Endothelial cell (in vitro differentiated cells): ENCODE measurements around the gene PGF. TPM values are rescaled to one million over a fixed set of nuclear protein-coding genes. Genes with fewer than 3 reads are reported as not detected.
A peak's percentile ranks its signal among the peaks of the same experiment; 100 is the strongest.

ENCODE experiments used
- DNase-seq: peaks from one replicate; pipeline ENCODE4 v3.0.0; 2021; ENCODE audit warnings: low spot score
- H3K27ac Mint-ChIP-seq: one replicate; pipeline ENCODE4 v1.8.0; 2021; ENCODE audit warnings: mixed read lengths, inconsistent platforms; ENCODE audit not compliant: unreplicated experiment
- H3K27me3 Mint-ChIP-seq: one replicate; pipeline ENCODE4 v1.8.0; 2021; ENCODE audit warnings: mild to moderate bottlenecking, moderate library complexity, mixed read lengths, inconsistent platforms; ENCODE audit not compliant: unreplicated experiment
- H3K36me3 Mint-ChIP-seq: one replicate; pipeline ENCODE4 v1.8.0; 2021; ENCODE audit warnings: mild to moderate bottlenecking, low read depth, mixed read lengths, inconsistent platforms; ENCODE audit not compliant: unreplicated experiment
- H3K4me1 Mint-ChIP-seq: one replicate; pipeline ENCODE4 v1.8.0; 2021; ENCODE audit warnings: mild to moderate bottlenecking, mixed read lengths, inconsistent platforms; ENCODE audit not compliant: unreplicated experiment
- H3K4me3 Mint-ChIP-seq: one replicate; pipeline ENCODE4 v1.8.0; 2021; ENCODE audit warnings: mild to moderate bottlenecking, mixed read lengths, inconsistent platforms; ENCODE audit not compliant: unreplicated experiment
- H3K9me3 Mint-ChIP-seq: one replicate; pipeline ENCODE4 v1.8.0; 2021; ENCODE audit warnings: mixed read lengths, inconsistent platforms; ENCODE audit not compliant: unreplicated experiment
- total RNA-seq: library from RNA; stranded (reverse); fragmentation: NEBNext Ultra II Directional; extraction: Animal tissue kit (Norgen Biotek cat#: 25700); gene quantifications from one replicate; pipeline ENCODE4 v1.2.1, GENCODE V29; 2021; ENCODE audit not compliant: unreplicated experiment
- TF ChIP-seq, protein P1 (sequence below): fragments of 200-600 bp; sonication (generic); IDR thresholded peaks from one replicate; pipeline ENCODE4 v1.5.0; 2021; ENCODE audit warnings: antibody characterized with exemption; ENCODE audit not compliant: unreplicated experiment

Gene PGF
- total RNA-seq, 1 donor from 2014 or later, result 6.5 TPM

DNA sequence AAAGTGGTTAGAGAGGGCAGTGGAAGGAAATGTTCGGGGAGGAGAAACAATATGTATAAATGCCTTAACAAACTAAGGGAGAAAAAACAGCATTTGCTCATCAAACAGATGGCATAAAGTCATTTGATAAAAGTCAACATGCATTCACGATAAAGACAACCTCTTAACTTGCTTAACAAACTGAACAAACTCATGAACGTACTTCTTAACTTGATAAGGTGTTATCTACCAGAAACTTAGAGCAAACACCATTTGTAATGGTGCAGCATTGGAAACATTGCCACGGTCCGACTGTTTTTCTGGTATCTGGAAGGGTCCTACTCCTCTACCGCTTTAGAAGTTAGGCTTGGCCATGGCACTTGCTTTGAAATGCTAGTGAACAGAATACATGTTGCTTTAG is 28.2 kb downstream of the PGF start:
- TF ChIP-seq, protein P1, sequence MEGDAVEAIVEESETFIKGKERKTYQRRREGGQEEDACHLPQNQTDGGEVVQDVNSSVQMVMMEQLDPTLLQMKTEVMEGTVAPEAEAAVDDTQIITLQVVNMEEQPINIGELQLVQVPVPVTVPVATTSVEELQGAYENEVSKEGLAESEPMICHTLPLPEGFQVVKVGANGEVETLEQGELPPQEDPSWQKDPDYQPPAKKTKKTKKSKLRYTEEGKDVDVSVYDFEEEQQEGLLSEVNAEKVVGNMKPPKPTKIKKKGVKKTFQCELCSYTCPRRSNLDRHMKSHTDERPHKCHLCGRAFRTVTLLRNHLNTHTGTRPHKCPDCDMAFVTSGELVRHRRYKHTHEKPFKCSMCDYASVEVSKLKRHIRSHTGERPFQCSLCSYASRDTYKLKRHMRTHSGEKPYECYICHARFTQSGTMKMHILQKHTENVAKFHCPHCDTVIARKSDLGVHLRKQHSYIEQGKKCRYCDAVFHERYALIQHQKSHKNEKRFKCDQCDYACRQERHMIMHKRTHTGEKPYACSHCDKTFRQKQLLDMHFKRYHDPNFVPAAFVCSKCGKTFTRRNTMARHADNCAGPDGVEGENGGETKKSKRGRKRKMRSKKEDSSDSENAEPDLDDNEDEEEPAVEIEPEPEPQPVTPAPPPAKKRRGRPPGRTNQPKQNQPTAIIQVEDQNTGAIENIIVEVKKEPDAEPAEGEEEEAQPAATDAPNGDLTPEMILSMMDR, result no peak
- DNase-seq, result no peak
- Mint-ChIP-seq H3K27ac (peak overlapping the region; percentile 37), H3K4me1 (peaks cover 4% of the 10 kb centered on the region), H3K4me3 (no peak overlapping the region), H3K9me3 (no peaks in the 10 kb centered on the region), H3K36me3 (no peaks in the 10 kb centered on the region), H3K27me3 (peaks cover 6% of the 10 kb centered on the region)

DNA sequence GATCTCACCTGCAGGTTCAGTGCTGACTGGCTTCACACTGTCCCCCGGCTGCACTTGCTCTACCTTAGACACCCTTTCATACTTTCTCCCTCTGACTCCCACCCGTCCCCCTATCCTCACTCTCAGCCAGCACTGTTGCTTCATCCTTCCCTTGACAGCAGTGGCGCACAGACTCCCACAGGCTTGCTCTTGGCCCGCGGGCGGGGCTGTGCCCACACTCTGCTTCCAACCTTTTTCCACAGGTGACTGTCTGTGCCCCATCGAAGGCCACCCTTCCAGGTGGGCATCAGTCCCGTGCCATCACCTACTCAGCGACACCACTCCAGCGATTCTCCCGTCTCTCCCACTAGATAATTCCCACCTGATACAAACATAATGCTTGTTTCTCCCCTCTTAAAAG is 31.3 kb downstream of the PGF start:
- DNase-seq, result no peak
- Mint-ChIP-seq H3K9me3 (no peaks in the 10 kb centered on the region), H3K36me3 (no peaks in the 10 kb centered on the region), H3K27ac (no peak overlapping the region), H3K4me3 (no peak overlapping the region), H3K4me1 (peaks cover 2% of the 10 kb centered on the region), H3K27me3 (peaks cover 9% of the 10 kb centered on the region)
- TF ChIP-seq, protein P1, result no peak

DNA sequence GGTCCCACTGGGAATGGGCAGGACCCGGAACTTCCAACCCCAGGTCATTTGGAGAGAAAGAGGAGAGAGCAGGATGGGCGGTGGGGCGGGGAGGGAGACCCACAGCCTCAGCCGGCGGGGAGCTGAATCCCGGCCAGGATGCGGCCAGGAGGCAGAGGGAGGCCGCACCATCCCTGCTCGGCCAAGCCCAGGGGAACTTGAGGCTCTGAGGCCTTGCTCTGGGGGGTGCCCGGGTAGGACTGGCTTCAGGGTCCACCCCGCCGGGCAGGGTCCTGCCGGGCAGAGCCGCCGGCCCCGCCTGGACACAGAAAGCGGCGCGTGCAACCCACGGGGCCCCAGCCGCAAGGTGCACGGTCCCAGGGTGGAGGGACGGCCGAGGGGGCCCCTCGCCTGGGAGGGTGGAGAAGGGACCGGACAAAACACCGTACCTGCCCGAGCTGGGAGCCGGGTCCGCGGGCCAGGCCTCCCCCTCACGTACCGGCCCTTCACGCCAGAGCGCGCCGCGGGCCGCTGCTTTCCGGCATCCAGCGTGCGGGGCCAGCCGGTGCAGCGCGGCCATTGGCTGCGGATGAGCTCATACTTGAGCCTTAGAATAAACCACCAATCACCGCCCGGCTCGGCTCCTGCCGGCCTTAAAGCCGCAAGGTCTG is 32.5 kb downstream of the PGF start, which contains the start of gene RPS6KL1:
Gene RPS6KL1, minus strand, starts transcription at position 509 of the 650 bp plus-strand sequence. CDS start 1,719 bp downstream, outside the sequence.
- Mint-ChIP-seq H3K4me1 (peaks cover 2% of the 10 kb centered on the region), H3K9me3 (no peaks in the 10 kb centered on the region), H3K27ac (peak within 1 kb of the TSS; percentile 72), H3K27me3 (peaks cover 12% of the 10 kb centered on the region), H3K4me3 (peak within 1 kb of the TSS; percentile 69), H3K36me3 (no peaks in the 10 kb centered on the region)
- peak; percentile 83 for DNase-seq
- TF ChIP-seq, protein P1, result no peak

DNA sequence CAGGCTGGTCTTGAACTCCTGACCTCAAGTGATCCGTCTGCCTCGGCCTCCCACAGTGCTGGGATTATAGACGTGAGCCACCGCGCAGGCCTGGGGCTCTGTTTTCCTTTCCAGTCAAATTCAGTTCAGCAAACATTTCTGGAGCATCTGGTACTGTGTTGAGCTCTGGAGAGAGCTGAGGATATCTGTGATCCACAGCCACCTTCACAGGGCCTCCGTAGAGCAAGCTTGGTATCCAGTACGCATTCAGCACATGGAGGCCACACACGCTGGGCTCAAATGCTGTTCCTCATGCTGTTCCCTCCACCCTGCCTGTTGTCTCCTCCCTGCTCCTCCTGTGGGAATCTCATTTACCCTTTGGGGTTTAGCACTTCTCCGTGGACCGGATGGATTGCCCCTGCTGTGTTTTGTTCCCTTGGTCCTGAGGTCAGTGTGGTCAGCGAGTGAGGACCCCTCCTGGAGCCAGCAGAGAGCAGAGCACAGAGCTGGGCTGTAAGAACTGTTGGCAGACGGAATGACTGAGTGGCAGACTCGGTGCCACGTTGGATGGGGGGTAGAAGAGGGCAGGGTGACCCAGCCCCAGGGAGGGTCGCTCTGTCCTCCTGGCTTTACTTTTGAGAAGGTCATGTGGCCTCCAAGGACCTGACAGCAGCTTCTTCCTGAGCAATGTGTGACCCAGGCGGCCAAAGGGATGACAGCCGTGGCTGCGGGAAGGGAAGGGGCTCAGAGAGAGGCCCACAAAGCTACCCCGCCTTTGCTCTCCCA is 33.2 kb downstream of the PGF start:
- DNase-seq, result no peak
- H3K27ac Mint-ChIP-seq, result peak overlapping the region; percentile 72
- H3K4me3 Mint-ChIP-seq, result peak overlapping the region; percentile 69
- H3K9me3 Mint-ChIP-seq, result no peaks in the 10 kb centered on the region
- peaks cover 12% of the 10 kb centered on the region for H3K27me3 Mint-ChIP-seq
- TF ChIP-seq, protein P1, result no peak
- H3K36me3 Mint-ChIP-seq, result peaks cover 4% of the 10 kb centered on the region
- peaks cover 2% of the 10 kb centered on the region for H3K4me1 Mint-ChIP-seq
